ENCODE measurements around the gene ENTREP3.

Gene ENTREP3

GRCh38 chr1:155286544-155286943 is 31.3 kb upstream of the ENTREP3 start:
- H3K4me3 ChIP-seq (replicated peaks in 1 of 2; ENCODE audit: low read depth in 2 of 2, low read length in 2 of 2): no peak overlapping the region
- no peak for DNase-seq (ENCODE audit: low read depth in 2 of 2)
- TF ChIP-seq, protein P1, sequence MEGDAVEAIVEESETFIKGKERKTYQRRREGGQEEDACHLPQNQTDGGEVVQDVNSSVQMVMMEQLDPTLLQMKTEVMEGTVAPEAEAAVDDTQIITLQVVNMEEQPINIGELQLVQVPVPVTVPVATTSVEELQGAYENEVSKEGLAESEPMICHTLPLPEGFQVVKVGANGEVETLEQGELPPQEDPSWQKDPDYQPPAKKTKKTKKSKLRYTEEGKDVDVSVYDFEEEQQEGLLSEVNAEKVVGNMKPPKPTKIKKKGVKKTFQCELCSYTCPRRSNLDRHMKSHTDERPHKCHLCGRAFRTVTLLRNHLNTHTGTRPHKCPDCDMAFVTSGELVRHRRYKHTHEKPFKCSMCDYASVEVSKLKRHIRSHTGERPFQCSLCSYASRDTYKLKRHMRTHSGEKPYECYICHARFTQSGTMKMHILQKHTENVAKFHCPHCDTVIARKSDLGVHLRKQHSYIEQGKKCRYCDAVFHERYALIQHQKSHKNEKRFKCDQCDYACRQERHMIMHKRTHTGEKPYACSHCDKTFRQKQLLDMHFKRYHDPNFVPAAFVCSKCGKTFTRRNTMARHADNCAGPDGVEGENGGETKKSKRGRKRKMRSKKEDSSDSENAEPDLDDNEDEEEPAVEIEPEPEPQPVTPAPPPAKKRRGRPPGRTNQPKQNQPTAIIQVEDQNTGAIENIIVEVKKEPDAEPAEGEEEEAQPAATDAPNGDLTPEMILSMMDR (IDR thresholded peaks at IDR 0.05; ENCODE audit: low read depth, low read length): no peak

GRCh38 chr1:155285631-155286044 is 30.4 kb upstream of the ENTREP3 start:
- no peak for DNase-seq (ENCODE audit: low read depth in 2 of 2)
- no peak overlapping the region for H3K4me3 ChIP-seq (replicated peaks in 1 of 2; ENCODE audit: low read depth in 2 of 2, low read length in 2 of 2)
- TF ChIP-seq, protein P1 (IDR thresholded peaks at IDR 0.05; ENCODE audit: low read depth, low read length): no peak

GRCh38 chr1:155285063-155285462 is 29.8 kb upstream of the ENTREP3 start:
- TF ChIP-seq, protein P1 (IDR thresholded peaks at IDR 0.05; ENCODE audit: low read depth, low read length): no peak
- no peak for DNase-seq (ENCODE audit: low read depth in 2 of 2)
- no peak overlapping the region for H3K4me3 ChIP-seq (replicated peaks in 1 of 2; ENCODE audit: low read depth in 2 of 2, low read length in 2 of 2)

GRCh38 chr1:155284476-155284875 is 29.2 kb upstream of the ENTREP3 start:
- TF ChIP-seq, protein P1 (IDR thresholded peaks at IDR 0.05; ENCODE audit: low read depth, low read length): no peak
- no peak for DNase-seq (ENCODE audit: low read depth in 2 of 2)
- H3K4me3 ChIP-seq (replicated peaks in 1 of 2; ENCODE audit: low read depth in 2 of 2, low read length in 2 of 2): no peak overlapping the region

GRCh38 chr1:155282488-155283091 is 27.3 kb upstream of the ENTREP3 start:
- TF ChIP-seq, protein P1 (IDR thresholded peaks at IDR 0.05; ENCODE audit: low read depth, low read length): no peak
- DNase-seq (ENCODE audit: low read depth in 2 of 2): no peak
- no peak overlapping the region for H3K4me3 ChIP-seq (replicated peaks in 1 of 2; ENCODE audit: low read depth in 2 of 2, low read length in 2 of 2)

- no peak overlapping the region for H3K4me3 ChIP-seq (replicated peaks in 1 of 2; ENCODE audit: low read depth in 2 of 2, low read length in 2 of 2)
- no peak for DNase-seq (ENCODE audit: low read depth in 2 of 2)
- TF ChIP-seq, protein P1 (IDR thresholded peaks at IDR 0.05; ENCODE audit: low read depth, low read length): no peak
Observed at GRCh38 chr1:155279268-155279667, 24.0 kb upstream of the ENTREP3 start.

GRCh38 chr1:155278689-155279160 is 23.4 kb upstream of the ENTREP3 start:
- no peak overlapping the region for H3K4me3 ChIP-seq (replicated peaks in 1 of 2; ENCODE audit: low read depth in 2 of 2, low read length in 2 of 2)
- no peak for DNase-seq (ENCODE audit: low read depth in 2 of 2)
- TF ChIP-seq, protein P1 (IDR thresholded peaks at IDR 0.05; ENCODE audit: low read depth, low read length): no peak
